Endothelial cell of umbilical vein (primary cell): Measurements from ENCODE around the gene IRF2BP2. TPM values are rescaled to one million over a fixed set of nuclear protein-coding genes. Genes with fewer than 3 reads are reported as not detected.

Experiments used
- BruUV-seq: library from RNA; stranded (reverse); fragments of 400-500 nt; replicated peaks from 2 replicates; lab custom pipeline; 2021; lab: Mats Ljungman, UMichigan
- CTCF ChIA-PET: fragments of 300-600, 350-600 bp; sonication (Branson Sonifier 250); formaldehyde crosslinking; loops from one replicate; lab custom pipeline; 2021; ENCODE audit warnings: antibody characterized with exemption, inconsistent platforms; lab: Charles Lee
- POLR2A ChIA-PET: fragments of 300-600, 350-600 bp; sonication (Branson Sonifier 250); formaldehyde crosslinking; loops from one replicate; lab custom pipeline; 2021; ENCODE audit warnings: antibody characterized with exemption, inconsistent platforms; lab: Charles Lee
- DNase-seq: peaks from one replicate; pipeline ENCODE4 v3.0.0-alpha.2; 2011; ENCODE audit warnings: low read depth, low spot score
- FAIRE-seq: peaks from 2 replicates; lab custom pipeline; 2011; peaks lifted over from hg19 to GRCh38; lab: Jason Lieb, UNC
- H2AFZ ChIP-seq: 2 replicates; pipeline ENCODE4 v1.6.0; 2012; ENCODE audit warnings: low read depth, low read length, control low read depth, inconsistent platforms
- H3K27ac ChIP-seq: 2 replicates; pipeline ENCODE4 v1.5.1; 2011; ENCODE audit warnings: low read depth, mild to moderate bottlenecking, control low read depth, low read length, moderate library complexity; ENCODE audit not compliant: insufficient read depth
- H3K27me3 ChIP-seq, 2 experiments: 2 replicates each; pipeline versions ENCODE4 v1.6.0 to v1.6.1; 2011; ENCODE audit warnings: low read length in 2 of 2, mixed read lengths in 1 of 2; ENCODE audit not compliant: control insufficient read depth in 2 of 2, insufficient read depth in 2 of 2
- H3K36me3 ChIP-seq, 2 experiments: 2 replicates in 1 of 2; 3 replicates in 1 of 2; pipeline ENCODE4 v1.5.1; 2011; ENCODE audit warnings: low read length in 2 of 2, mild to moderate bottlenecking in 1 of 2, moderate library complexity in 1 of 2; ENCODE audit not compliant: control insufficient read depth in 2 of 2, insufficient read depth in 2 of 2; ENCODE audit errors: extremely low read depth in 1 of 2
- H3K4me1 ChIP-seq: 3 replicates; pipeline ENCODE4 v1.5.1; 2011; ENCODE audit warnings: mild to moderate bottlenecking, low read length; ENCODE audit not compliant: control insufficient read depth, insufficient read depth; ENCODE audit errors: extremely low read depth
- H3K4me2 ChIP-seq: 2 replicates; pipeline ENCODE4 v1.6.1; 2011; ENCODE audit warnings: low read length, control low read depth, mixed read lengths; ENCODE audit not compliant: insufficient read depth
- H3K4me3 ChIP-seq, 3 experiments: fragments of 200-600 bp in 1 of 3; sonication (generic), shearing (Covaris generic) in 1 of 3; replicated peaks in 1 of 3; 2 replicates each; pipeline ENCODE4 v1.5.1; 2011 to 2016; ENCODE audit warnings: control low read depth in 3 of 3, low read length in 3 of 3, mild to moderate bottlenecking in 2 of 3, inconsistent platforms in 1 of 3, low read depth in 1 of 3, moderate library complexity in 1 of 3; ENCODE audit not compliant: insufficient read depth in 1 of 3
- H3K79me2 ChIP-seq: 2 replicates; pipeline ENCODE4 v1.6.0; 2012; ENCODE audit warnings: low read length, inconsistent platforms; ENCODE audit not compliant: control insufficient read depth, insufficient read depth
- H3K9ac ChIP-seq: replicated peaks from 2 replicates; pipeline ENCODE3; 2011; ENCODE audit warnings: low read length, control low read depth; ENCODE audit not compliant: insufficient read depth; ENCODE audit errors: extremely low read depth
- H3K9me1 ChIP-seq: replicated peaks from 3 replicates; pipeline ENCODE4 v1.6.0; 2011; ENCODE audit warnings: mild to moderate bottlenecking, low read length; ENCODE audit not compliant: control insufficient read depth, insufficient read depth; ENCODE audit errors: extremely low read depth
- H3K9me3 ChIP-seq: replicated peaks from 2 replicates; pipeline ENCODE4 v1.5.1; 2012; ENCODE audit warnings: low read length, inconsistent platforms; ENCODE audit not compliant: control insufficient read depth, insufficient read depth
- H4K20me1 ChIP-seq: replicated peaks from 2 replicates; pipeline ENCODE3; 2011; ENCODE audit warnings: mild to moderate bottlenecking, low read length; ENCODE audit not compliant: control insufficient read depth, insufficient read depth; ENCODE audit errors: extremely low read depth
- CTCF ChIP-seq, 2 donors: IDR thresholded peaks; 1 replicate in 1 of 2; 2 replicates in 1 of 2; pipeline ENCODE4 v1.5.1; 2011; ENCODE audit warnings: low read length in 2 of 2, mild to moderate bottlenecking in 2 of 2, moderate library complexity in 2 of 2, control low read depth in 1 of 2, inconsistent platforms in 1 of 2, low read depth in 1 of 2; ENCODE audit not compliant: insufficient read depth in 1 of 2; ENCODE audit errors: extremely low read depth in 1 of 2
- EZH2 ChIP-seq: IDR thresholded peaks from 2 replicates; pipeline ENCODE4 v1.6.1; 2012; ENCODE audit warnings: borderline replicate concordance, low read depth, mild to moderate bottlenecking, moderate library complexity, low read length, inconsistent platforms; ENCODE audit not compliant: severe bottlenecking
- FOS ChIP-seq: IDR thresholded peaks from 2 replicates; pipeline ENCODE4 v1.6.1; 2011; ENCODE audit warnings: mild to moderate bottlenecking, low read length, moderate library complexity, borderline replicate concordance; ENCODE audit not compliant: insufficient read depth
- GATA2 ChIP-seq: IDR thresholded peaks from 2 replicates; pipeline ENCODE4 v1.7.0; 2011; ENCODE audit warnings: low read depth, mild to moderate bottlenecking, moderate library complexity, mixed read lengths, low read length; ENCODE audit not compliant: insufficient read length, insufficient read depth
- MAX ChIP-seq: IDR thresholded peaks from 2 replicates; pipeline ENCODE4 v1.6.1; 2011; ENCODE audit not compliant: insufficient read depth, insufficient read length
- MYC ChIP-seq: IDR thresholded peaks from one replicate; pipeline ENCODE4 v1.6.1; 2011; ENCODE audit warnings: mild to moderate bottlenecking, low read depth, low read length
- POLR2A ChIP-seq: IDR thresholded peaks from 2 replicates; pipeline ENCODE4 v1.6.1; 2012; ENCODE audit warnings: low read depth, mild to moderate bottlenecking, control low read depth, low read length
- POLR2AphosphoS5 ChIP-seq: IDR thresholded peaks from 2 replicates; pipeline ENCODE4 v1.6.1; 2012; ENCODE audit warnings: low read depth, mild to moderate bottlenecking, control low read depth, low read length, moderate library complexity; ENCODE audit not compliant: insufficient read depth
- dilution Hi-C: fragments of 300-500 bp; cut with MboI; formaldehyde crosslinking; loops from one replicate; pipeline ENCODE4 v1.15.0; 2019; ENCODE audit warnings: low sequenced_read_pairs; ENCODE audit not compliant: extremely low pct_ligation_motif_present
- intact Hi-C: fragments of 100-400 bp; cut with micrococcal nuclease; formaldehyde crosslinking; loops from one replicate; pipeline ENCODE4 v1.10.0; 2022
- polyA plus RNA-seq, 4 experiments: library from polyadenylated mRNA; depleted of rRNA in 3 of 4; stranded (reverse) in 3 of 4; unstranded in 1 of 4; fragments of >200 nt; gene quantifications; 2 replicates each; pipeline versions ENCODE4 v1.2.1 to v1.2.3, GENCODE V29; 2011 to 2012; ENCODE audit warnings: missing spikeins in 1 of 4
- total RNA-seq: library from RNA; stranded (reverse); gene quantifications from 2 replicates; pipeline ENCODE4 v1.2.3, GENCODE V29; 2021

Gene IRF2BP2
- total and polyA plus RNA-seq, 2 donors (not counting 3 experiments of a cell fraction or from before 2014, with no cell fraction given): 66.6 to 109 TPM

GRCh38 chr1:234627009-234627950 is 17.3 kb upstream of the IRF2BP2 start:
- FAIRE-seq (no peak), DNase-seq (no peak)
- Histone ChIP-seq H3K79me2 (no peaks in the 10 kb centered on the region), H3K9ac (no peak overlapping the region), H3K4me3 (no peak overlapping the region), H3K4me1 (peaks cover 35% of the 10 kb centered on the region), H3K36me3 (no peaks in the 10 kb centered on the region), H3K9me1 (no peaks in the 10 kb centered on the region), H4K20me1 (no peaks in the 10 kb centered on the region), H2AFZ (no peak overlapping the region), H3K27me3 (no peaks in the 10 kb centered on the region), H3K9me3 (no peaks in the 10 kb centered on the region), H3K4me2 (no peak overlapping the region), H3K27ac (peak overlapping the region; percentile 6)
- no peak for TF ChIP-seq POLR2A
- TF ChIP-seq GATA2: no peak
- no peak for TF ChIP-seq MAX
- TF ChIP-seq EZH2: no peak
- TF ChIP-seq MYC: no peak
- no peak for TF ChIP-seq POLR2AphosphoS5
- no peak for TF ChIP-seq FOS
- TF ChIP-seq CTCF (IDR thresholded peaks at IDR 0.05; ENCODE audit: extremely low read depth in 1 of 2, insufficient read depth in 1 of 2, low read depth in 1 of 2, low read length in 2 of 2): no peak
- ChIA-PET POLR2A (no interaction called here), CTCF (interaction anchor here (0.7 to 2.0 kb wide), 4 partner anchors 15 to 128 kb away, joined by 3 to 6 read pairs (median 4); no protein-coding TSS in a partner anchor)
- no TSS peak for BruUV-seq
- dilution Hi-C loops (no loop called here), intact Hi-C loops (no loop called here)
